HepG2 (cell line): ENCODE data around the gene MRPL38. TPM values are rescaled to one million over a fixed set of nuclear protein-coding genes. Genes with fewer than 3 reads are reported as not detected.

Experiments used
- ATF2 ChIP-seq: sonication (generic); formaldehyde crosslinking; IDR thresholded peaks from 2 replicates; pipeline ENCODE4 v1.4.0; 2020; ENCODE audit warnings: missing genetic modification reagents
- ATF5 ChIP-seq: sonication (generic); formaldehyde crosslinking; IDR thresholded peaks from 2 replicates; pipeline ENCODE4 v1.4.0; 2020; ENCODE audit warnings: mild to moderate bottlenecking, low read depth, missing genetic modification reagents
- DRAP1 ChIP-seq: IDR thresholded peaks from 2 replicates; pipeline ENCODE4 v1.6.1; 2016; ENCODE audit warnings: missing genetic modification reagents, missing compliant biosample characterization
- ESRRA ChIP-seq: sonication (generic); formaldehyde crosslinking; IDR thresholded peaks from 2 replicates; pipeline ENCODE4 v1.5.1; 2020; ENCODE audit warnings: mild to moderate bottlenecking, low read depth, missing genetic modification reagents
- MEIS2 ChIP-seq: sonication (generic); formaldehyde crosslinking; IDR thresholded peaks from 2 replicates; pipeline ENCODE4 v1.9.0; 2021; ENCODE audit warnings: mild to moderate bottlenecking, missing genetic modification reagents
- MTF2 ChIP-seq: sonication (generic); formaldehyde crosslinking; IDR thresholded peaks from 2 replicates; pipeline ENCODE4 v1.5.0; 2020; ENCODE audit warnings: missing genetic modification reagents, borderline replicate concordance
- NFKB2 ChIP-seq: sonication (generic); formaldehyde crosslinking; IDR thresholded peaks from 2 replicates; pipeline ENCODE4 v1.4.0; 2020; ENCODE audit warnings: missing genetic modification reagents, borderline replicate concordance
- SNAPC2 ChIP-seq: sonication (generic); formaldehyde crosslinking; IDR thresholded peaks from 2 replicates; pipeline ENCODE4 v1.8.1; 2022; ENCODE audit warnings: mild to moderate bottlenecking, missing genetic modification reagents
- SNAPC4 ChIP-seq: sonication (generic); formaldehyde crosslinking; IDR thresholded peaks from 2 replicates; pipeline ENCODE4 v1.4.0; 2020; ENCODE audit warnings: mild to moderate bottlenecking, missing genetic modification reagents
- TFDP2 ChIP-seq: sonication (generic); formaldehyde crosslinking; IDR thresholded peaks from 2 replicates; pipeline ENCODE4 v1.4.0; 2020; ENCODE audit warnings: missing genetic modification reagents
- ZNF101 ChIP-seq: sonication (generic); formaldehyde crosslinking; IDR thresholded peaks from 2 replicates; pipeline ENCODE4 v1.4.0; 2020; ENCODE audit warnings: mild to moderate bottlenecking, low read depth, missing genetic modification reagents, borderline replicate concordance
- ZNF260 ChIP-seq: sonication (generic); formaldehyde crosslinking; IDR thresholded peaks from 2 replicates; pipeline ENCODE4 v1.4.0; 2020; ENCODE audit warnings: missing genetic modification reagents, low read depth, mild to moderate bottlenecking, borderline replicate concordance
- ZNF574 ChIP-seq: sonication (generic); formaldehyde crosslinking; IDR thresholded peaks from 2 replicates; pipeline ENCODE4 v1.4.0; 2020; ENCODE audit warnings: missing genetic modification reagents
- ZNF607 ChIP-seq: sonication (generic); formaldehyde crosslinking; IDR thresholded peaks from 2 replicates; pipeline ENCODE4 v1.5.1; 2020; ENCODE audit warnings: missing genetic modification reagents, mild to moderate bottlenecking, borderline replicate concordance
- polyA plus RNA-seq, 8 experiments: library from polyadenylated mRNA; depleted of rRNA in 3 of 8; stranded (reverse) in 7 of 8; unstranded in 1 of 8; fragments of >200 nt; fragmentation: Illumina TruSeq in 4 of 8; extraction: Trizol in 4 of 8; gene quantifications; 2 replicates each; pipeline versions ENCODE4 v1.2.1 to v1.2.3, GENCODE V29; 2011 to 2016; ENCODE audit warnings: low read depth in 4 of 8, missing spikeins in 1 of 8, mixed read lengths in 1 of 8; ENCODE audit not compliant: insufficient read depth in 1 of 8
- total RNA-seq, 5 experiments: library from RNA; depleted of rRNA; stranded (reverse); fragments of >200 nt; fragmentation: Illumina TruSeq; extraction: Trizol; gene quantifications; 2 replicates each; pipeline ENCODE4 v1.2.3, GENCODE V29; 2016; ENCODE audit warnings: low read depth in 1 of 5

MRPL38 gene
- total and polyA plus RNA-seq, 2 of the 13 experiments (the other 11 are each of a cell fraction or from before 2014, with no cell fraction given) = 83.7 to 125 TPM

GRCh38 chr17:75896415-75897159 lies 8.1 kb downstream of the MRPL38 start, which contains the start of gene TRIM65 (continued):
- TF ChIP-seq ZNF101 (CRISPR knock-in tag) (0 out of 2 replicates have a peak, but pooled peaks have one; percentile 55), ZNF260 (CRISPR knock-in tag) (no peak), ZNF574 (CRISPR knock-in tag) (peak; percentile 53; the same call in 1 of the 2 replicates), SNAPC4 (CRISPR knock-in tag) (no peak), MTF2 (CRISPR knock-in tag) (no peak), SNAPC2 (CRISPR knock-in tag) (peak; percentile 55; the same call in 1 of the 2 replicates), TFDP2 (peak; percentile 45), ZNF607 (CRISPR knock-in tag) (peak; percentile 22), MEIS2 (CRISPR knock-in tag) (peak; percentile 35; the same call in 1 of the 2 replicates), DRAP1 (CRISPR knock-in tag) (peak; percentile 87), ESRRA (0 out of 2 replicates have a peak, but pooled peaks have one; percentile 13), NFKB2 (CRISPR knock-in tag) (peak; percentile 58; the same call in 1 of the 2 replicates), ATF2 (CRISPR knock-in tag) (0 out of 2 replicates have a peak, but pooled peaks have one; percentile 62), ATF5 (peak; percentile 84; the same call in 1 of the 2 replicates)
